Measurements from ENCODE around the gene SYTL3.
A peak's percentile ranks its signal among the peaks of the same experiment; 100 is the strongest.
"Not testable (repeated sequence)": the region's sequence is repeated elsewhere in the genome, so short reads cannot be mapped to it uniquely, and the experiment has no call there.

Gene SYTL3

DNA sequence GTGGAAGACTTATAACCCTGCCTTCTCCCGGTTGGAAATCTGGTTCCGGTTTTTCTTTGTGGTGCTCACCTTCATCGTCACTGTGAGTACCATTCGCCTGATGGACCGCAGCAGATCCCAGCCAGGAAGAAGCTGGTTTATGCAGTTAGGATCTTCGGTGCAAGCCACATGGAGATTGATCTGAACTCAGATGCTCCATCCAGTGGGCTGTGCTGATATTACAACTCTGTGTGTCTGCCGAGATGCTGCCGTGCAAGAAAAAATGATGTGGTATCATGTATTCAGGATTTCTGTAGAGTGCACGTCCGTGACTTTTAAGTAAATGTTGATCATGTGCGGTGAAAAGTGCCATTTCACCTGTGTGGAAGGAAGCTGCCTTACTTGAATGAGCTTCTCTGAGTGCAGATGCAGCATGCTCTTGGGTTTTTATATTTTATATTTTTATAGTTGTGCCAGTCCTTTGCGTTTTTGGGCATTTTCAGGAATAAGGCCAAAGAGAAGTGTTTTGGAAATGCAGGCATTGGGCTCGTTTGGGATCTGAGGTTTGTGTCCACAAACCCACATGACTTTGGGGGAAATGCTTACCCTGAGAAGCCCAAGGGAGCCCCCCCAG lies 44.5 kb upstream of the SYTL3 start:
- Histone ChIP-seq H4K20me1 (ENCODE audit: control insufficient read depth, insufficient read depth, low read depth, low read length) (no peaks in the 10 kb centered on the region), H3K27me3 (ENCODE audit: control insufficient read depth, low read length) (no peaks in the 10 kb centered on the region), H3K9me3 (ENCODE audit: control insufficient read depth, insufficient read depth, low read length) (no peaks in the 10 kb centered on the region), H3K4me1 (ENCODE audit: control insufficient read depth, low read length) (no peaks in the 10 kb centered on the region), H3K4me3 (ENCODE audit: low read length) (no peak overlapping the region), H3K4me2 (ENCODE audit: low read length) (no peak overlapping the region), H3F3A (ENCODE audit: control insufficient read depth, insufficient read depth) (no peaks in the 10 kb centered on the region), H3K36me3 (ENCODE audit: control insufficient read depth, low read length) (peaks cover 37% of the 10 kb centered on the region), H3K27ac (ENCODE audit: low read depth, low read length) (no peak overlapping the region), H3K79me2 (ENCODE audit: control insufficient read depth, low read length) (no peaks in the 10 kb centered on the region), H3K9me2 (replicated peaks; ENCODE audit: control insufficient read depth, low read length) (no peaks in the 10 kb centered on the region)
- TF ChIP-seq, protein P1, sequence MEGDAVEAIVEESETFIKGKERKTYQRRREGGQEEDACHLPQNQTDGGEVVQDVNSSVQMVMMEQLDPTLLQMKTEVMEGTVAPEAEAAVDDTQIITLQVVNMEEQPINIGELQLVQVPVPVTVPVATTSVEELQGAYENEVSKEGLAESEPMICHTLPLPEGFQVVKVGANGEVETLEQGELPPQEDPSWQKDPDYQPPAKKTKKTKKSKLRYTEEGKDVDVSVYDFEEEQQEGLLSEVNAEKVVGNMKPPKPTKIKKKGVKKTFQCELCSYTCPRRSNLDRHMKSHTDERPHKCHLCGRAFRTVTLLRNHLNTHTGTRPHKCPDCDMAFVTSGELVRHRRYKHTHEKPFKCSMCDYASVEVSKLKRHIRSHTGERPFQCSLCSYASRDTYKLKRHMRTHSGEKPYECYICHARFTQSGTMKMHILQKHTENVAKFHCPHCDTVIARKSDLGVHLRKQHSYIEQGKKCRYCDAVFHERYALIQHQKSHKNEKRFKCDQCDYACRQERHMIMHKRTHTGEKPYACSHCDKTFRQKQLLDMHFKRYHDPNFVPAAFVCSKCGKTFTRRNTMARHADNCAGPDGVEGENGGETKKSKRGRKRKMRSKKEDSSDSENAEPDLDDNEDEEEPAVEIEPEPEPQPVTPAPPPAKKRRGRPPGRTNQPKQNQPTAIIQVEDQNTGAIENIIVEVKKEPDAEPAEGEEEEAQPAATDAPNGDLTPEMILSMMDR (IDR thresholded peaks at IDR 0.05; ENCODE audit: low read depth, low read length, poor library complexity, severe bottlenecking): peak; percentile 76
- no peak for TF ChIP-seq EZH2phosphoT487 (IDR thresholded peaks at IDR 0.05; ENCODE audit: borderline replicate concordance, low read length)

DNA sequence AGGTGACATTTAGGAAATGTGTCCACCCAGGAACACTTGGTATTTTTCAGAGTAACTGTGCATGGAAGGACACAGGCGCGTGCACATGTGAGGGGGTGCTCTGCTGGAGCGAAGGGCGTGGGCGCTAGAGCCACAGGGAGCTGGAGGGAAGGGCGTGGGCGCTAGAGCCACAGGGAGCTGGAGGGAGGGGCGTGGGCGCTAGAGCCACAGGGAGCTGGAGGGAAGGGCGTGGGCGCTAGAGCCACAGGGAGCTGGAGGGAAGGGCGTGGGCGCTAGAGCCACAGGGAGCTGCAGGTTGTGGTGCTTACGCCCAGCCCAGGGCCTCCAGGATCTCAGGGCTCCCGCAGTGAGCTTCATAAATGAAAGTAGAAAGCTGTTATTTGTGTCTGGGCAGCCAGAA lies 43.8 kb upstream of the SYTL3 start:
- H3K27ac ChIP-seq (ENCODE audit: low read depth, low read length); H3F3A ChIP-seq (ENCODE audit: control insufficient read depth, insufficient read depth); H3K9me3 ChIP-seq (ENCODE audit: control insufficient read depth, insufficient read depth, low read length); H4K20me1 ChIP-seq (ENCODE audit: control insufficient read depth, insufficient read depth, low read depth, low read length); H3K9me2 ChIP-seq (replicated peaks; ENCODE audit: control insufficient read depth, low read length); H3K4me3 ChIP-seq (ENCODE audit: low read length); H3K27me3 ChIP-seq (ENCODE audit: control insufficient read depth, low read length); H3K4me2 ChIP-seq (ENCODE audit: low read length); H3K4me1 ChIP-seq (ENCODE audit: control insufficient read depth, low read length); H3K79me2 ChIP-seq (ENCODE audit: control insufficient read depth, low read length): not testable (repeated sequence)
- peaks cover 38% of the 10 kb centered on the region for H3K36me3 ChIP-seq (ENCODE audit: control insufficient read depth, low read length)

DNA sequence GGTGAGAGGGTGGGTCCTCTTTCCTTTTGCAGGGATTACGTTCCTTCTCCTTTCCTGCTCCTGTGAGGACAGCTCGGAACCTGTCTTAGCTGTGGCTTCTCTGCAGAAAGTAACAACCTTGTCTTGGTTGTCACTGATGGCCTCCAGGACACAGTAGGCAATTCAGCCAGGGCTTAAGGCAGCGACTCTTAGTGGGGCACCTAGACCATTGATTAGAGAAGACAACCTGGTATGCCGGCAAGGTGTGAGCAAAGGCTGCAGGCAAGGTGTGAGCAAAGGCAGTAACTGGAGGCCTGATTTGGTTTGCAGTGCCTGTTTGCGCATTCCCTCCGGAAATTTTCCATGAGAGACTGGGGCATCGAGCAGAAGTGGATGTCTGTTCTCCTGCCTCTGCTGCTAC lies 42.9 kb upstream of the SYTL3 start:
- TF ChIP-seq EZH2phosphoT487 (IDR thresholded peaks at IDR 0.05; ENCODE audit: borderline replicate concordance, low read length): no peak
- TF ChIP-seq, protein P1 (IDR thresholded peaks at IDR 0.05; ENCODE audit: low read depth, low read length, poor library complexity, severe bottlenecking): no peak
- H3K79me2 ChIP-seq (ENCODE audit: control insufficient read depth, low read length): no peaks in the 10 kb centered on the region
- H3K27me3 ChIP-seq (ENCODE audit: control insufficient read depth, low read length): no peaks in the 10 kb centered on the region
- no peak overlapping the region for H3K4me3 ChIP-seq (ENCODE audit: low read length)
- no peaks in the 10 kb centered on the region for H3F3A ChIP-seq (ENCODE audit: control insufficient read depth, insufficient read depth)
- no peaks in the 10 kb centered on the region for H4K20me1 ChIP-seq (ENCODE audit: control insufficient read depth, insufficient read depth, low read depth, low read length)
- no peaks in the 10 kb centered on the region for H3K4me1 ChIP-seq (ENCODE audit: control insufficient read depth, low read length)
- H3K36me3 ChIP-seq (ENCODE audit: control insufficient read depth, low read length): peaks cover 40% of the 10 kb centered on the region
- H3K9me2 ChIP-seq (replicated peaks; ENCODE audit: control insufficient read depth, low read length): no peaks in the 10 kb centered on the region
- H3K4me2 ChIP-seq (ENCODE audit: low read length): no peak overlapping the region
- no peaks in the 10 kb centered on the region for H3K9me3 ChIP-seq (ENCODE audit: control insufficient read depth, insufficient read depth, low read length)
- no peak overlapping the region for H3K27ac ChIP-seq (ENCODE audit: low read depth, low read length)

DNA sequence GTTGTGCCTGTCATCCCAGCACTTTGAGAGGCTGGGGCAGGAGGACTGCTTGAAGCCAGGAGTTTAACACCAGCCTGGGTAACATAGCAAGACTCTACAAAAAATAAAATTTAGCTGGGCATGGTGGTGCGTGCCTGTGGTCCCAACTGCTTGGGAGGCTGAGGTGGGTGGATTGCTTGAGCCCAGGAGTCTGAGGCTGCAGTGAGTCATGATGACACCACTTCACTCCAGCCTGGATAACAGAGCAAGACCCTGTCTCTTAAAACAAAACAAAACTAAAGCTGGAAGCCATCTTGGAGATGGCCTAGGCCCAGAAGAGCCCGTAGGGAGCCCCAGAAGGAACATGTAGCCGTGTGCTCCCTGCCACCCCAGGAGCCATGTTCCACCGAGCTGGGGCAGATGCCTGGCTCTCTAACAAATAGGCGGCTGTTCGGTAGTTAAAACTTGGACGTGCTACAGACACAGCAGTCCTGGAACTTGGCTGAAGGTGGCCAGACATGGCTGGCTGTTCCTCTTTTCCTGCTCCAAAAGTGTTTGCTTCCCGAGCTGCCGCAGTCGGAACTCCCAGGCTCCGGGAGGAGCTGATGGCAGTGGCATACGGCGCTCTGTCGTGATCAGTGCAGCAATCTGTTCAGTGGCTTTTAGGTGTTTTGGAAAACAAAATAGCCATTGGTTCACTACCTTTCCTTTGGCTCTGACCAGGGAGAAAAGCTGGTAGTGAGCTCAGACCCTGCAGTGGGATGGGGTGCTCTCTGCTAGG lies 42.3 kb upstream of the SYTL3 start:
- peaks cover 40% of the 10 kb centered on the region for H3K36me3 ChIP-seq (ENCODE audit: control insufficient read depth, low read length)
- no peak overlapping the region for H3K27ac ChIP-seq (ENCODE audit: low read depth, low read length)
- no peaks in the 10 kb centered on the region for H3K79me2 ChIP-seq (ENCODE audit: control insufficient read depth, low read length)
- no peaks in the 10 kb centered on the region for H4K20me1 ChIP-seq (ENCODE audit: control insufficient read depth, insufficient read depth, low read depth, low read length)
- H3F3A ChIP-seq (ENCODE audit: control insufficient read depth, insufficient read depth): no peaks in the 10 kb centered on the region
- TF ChIP-seq, protein P1 (IDR thresholded peaks at IDR 0.05; ENCODE audit: low read depth, low read length, poor library complexity, severe bottlenecking): no peak
- no peak for TF ChIP-seq EZH2phosphoT487 (IDR thresholded peaks at IDR 0.05; ENCODE audit: borderline replicate concordance, low read length)
- H3K4me1 ChIP-seq (ENCODE audit: control insufficient read depth, low read length): no peaks in the 10 kb centered on the region
- H3K9me2 ChIP-seq (replicated peaks; ENCODE audit: control insufficient read depth, low read length): no peaks in the 10 kb centered on the region
- H3K27me3 ChIP-seq (ENCODE audit: control insufficient read depth, low read length): no peaks in the 10 kb centered on the region
- no peaks in the 10 kb centered on the region for H3K9me3 ChIP-seq (ENCODE audit: control insufficient read depth, insufficient read depth, low read length)
- no peak overlapping the region for H3K4me3 ChIP-seq (ENCODE audit: low read length)
- no peak overlapping the region for H3K4me2 ChIP-seq (ENCODE audit: low read length)

Measured in DOHH2 (cell line).